IMR-90 (cell line): ENCODE measurements around the gene COL9A2.

Source experiments
- BHLHE40 ChIP-seq: fragments of 150-350 bp; IDR thresholded peaks from 2 replicates; pipeline ENCODE4 v1.6.1; 2016; ENCODE audit warnings: mild to moderate bottlenecking, low read depth, low read length
- CTCF ChIP-seq: conservative IDR thresholded peaks from 2 replicates; pipeline ENCODE4 v1.5.1; 2012; ENCODE audit warnings: mild to moderate bottlenecking, low read depth, low read length, improper control_type of control experiment
- FOS ChIP-seq: fragments of 150-350 bp; IDR thresholded peaks from 2 replicates; pipeline ENCODE4 v1.6.1; 2016; ENCODE audit warnings: low read depth, low read length
- MAFK ChIP-seq: IDR thresholded peaks from 2 replicates; pipeline ENCODE4 v1.6.1; 2012; ENCODE audit warnings: low read depth, low read length, improper control_type of control experiment
- MXI1 ChIP-seq: IDR thresholded peaks from 2 replicates; pipeline ENCODE4 v1.6.1; 2012; ENCODE audit warnings: low read depth, mild to moderate bottlenecking, low read length, moderate library complexity, borderline replicate concordance
- POLR2A ChIP-seq: IDR thresholded peaks from 2 replicates; pipeline ENCODE4 v1.6.1; 2012; ENCODE audit warnings: mild to moderate bottlenecking, low read depth, low read length
- RAD21 ChIP-seq: IDR thresholded peaks from 2 replicates; pipeline ENCODE4 v1.6.1; 2012; ENCODE audit warnings: low read length, improper control_type of control experiment
- RCOR1 ChIP-seq: IDR thresholded peaks from 2 replicates; pipeline ENCODE4 v1.6.1; 2012; ENCODE audit warnings: mild to moderate bottlenecking, low read length, improper control_type of control experiment; ENCODE audit not compliant: insufficient replicate concordance
- SMC3 ChIP-seq: fragments of 150-350 bp; IDR thresholded peaks from 2 replicates; pipeline ENCODE4 v1.6.1; 2016; ENCODE audit warnings: low read depth, mild to moderate bottlenecking, antibody characterized with exemption, low read length, moderate library complexity
- USF2 ChIP-seq: fragments of 150-350 bp; IDR thresholded peaks from 2 replicates; pipeline ENCODE4 v1.6.1; 2017; ENCODE audit warnings: mild to moderate bottlenecking, antibody characterized with exemption, low read length, low read depth

- TF ChIP-seq CTCF (no peak), POLR2A (no peak), BHLHE40 (no peak), SMC3 (no peak), RCOR1 (no peak), MXI1 (no peak), USF2 (no peak), RAD21 (no peak), MAFK (no peak), FOS (no peak)
These were observed 16.9 kb downstream of the COL9A2 start for GRCh38 chr1:40300249-40300567.
